DMS 273 (cell line): ENCODE results near the gene APBB2.

Experiments
- DNase-seq: peaks from one replicate; lab custom pipeline; 2025; ENCODE audit not compliant: unreplicated experiment; lab: John Stamatoyannopoulos, UW

Gene APBB2

GRCh38 chr4:41142376-41143310 is 71.7 kb downstream of the APBB2 start:
- DNase-seq, result no peak

DNA sequence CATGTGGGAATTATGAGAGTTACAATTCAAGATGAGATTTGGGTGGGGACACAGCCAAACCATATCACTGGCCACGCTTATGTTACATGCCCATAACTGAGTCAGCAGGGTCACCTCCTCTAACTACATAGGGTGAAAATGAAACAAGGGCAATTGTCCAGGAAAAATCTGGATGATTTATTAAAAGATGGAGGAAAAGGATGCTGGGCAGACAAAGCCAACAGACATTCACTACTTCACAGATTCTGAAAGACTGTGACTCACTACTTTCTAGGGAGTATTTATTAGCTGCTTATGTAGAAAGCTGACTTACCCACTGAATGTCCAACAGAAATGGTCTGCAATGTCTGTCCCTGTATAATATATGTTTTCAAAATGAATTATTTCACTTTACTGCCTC is 72.4 kb downstream of the APBB2 start:
- DNase-seq, result no peak

DNA sequence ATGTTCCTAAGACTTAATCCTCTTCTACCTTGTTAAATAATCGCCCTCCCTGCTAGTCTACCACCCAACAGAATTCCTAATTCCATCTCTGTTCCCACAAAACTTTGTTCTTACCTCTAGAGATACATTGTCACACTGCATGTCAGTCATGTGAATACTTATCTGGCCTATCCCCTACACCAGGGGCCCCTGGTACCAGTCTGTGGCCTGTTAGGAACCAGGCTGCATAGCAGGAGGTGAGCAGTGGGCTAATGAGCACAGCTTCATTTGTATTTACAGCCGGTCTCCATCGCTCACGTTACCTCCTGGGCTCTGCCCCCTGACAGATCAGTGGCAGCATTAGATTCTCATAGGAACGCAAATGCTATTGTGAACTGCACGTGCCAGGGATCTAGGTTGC is 73.9 kb downstream of the APBB2 start:
- no peak for DNase-seq

DNA sequence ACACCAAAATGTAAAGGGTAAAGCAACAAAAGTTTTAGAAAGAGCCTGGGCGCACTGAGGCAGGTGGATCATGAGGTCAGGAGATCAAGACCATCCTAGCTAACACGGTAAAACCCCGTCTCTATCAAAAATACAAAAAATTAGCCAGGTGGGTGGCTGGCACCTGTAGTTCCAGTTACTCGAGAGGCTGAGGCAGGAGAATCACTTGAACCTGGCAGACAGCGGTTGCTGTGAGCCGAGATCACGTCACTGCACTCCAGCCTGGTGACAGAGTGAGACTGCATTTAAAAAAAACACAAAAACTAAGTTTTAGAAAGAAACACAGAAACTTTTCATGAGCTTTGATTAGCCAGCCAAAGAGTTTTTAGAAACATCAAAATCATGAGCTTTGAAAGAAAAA is 76.5 kb downstream of the APBB2 start:
- DNase-seq, result no peak

- no peak for DNase-seq
Measured at GRCh38 chr4:41136456-41136855, 77.9 kb downstream of the APBB2 start.

DNA sequence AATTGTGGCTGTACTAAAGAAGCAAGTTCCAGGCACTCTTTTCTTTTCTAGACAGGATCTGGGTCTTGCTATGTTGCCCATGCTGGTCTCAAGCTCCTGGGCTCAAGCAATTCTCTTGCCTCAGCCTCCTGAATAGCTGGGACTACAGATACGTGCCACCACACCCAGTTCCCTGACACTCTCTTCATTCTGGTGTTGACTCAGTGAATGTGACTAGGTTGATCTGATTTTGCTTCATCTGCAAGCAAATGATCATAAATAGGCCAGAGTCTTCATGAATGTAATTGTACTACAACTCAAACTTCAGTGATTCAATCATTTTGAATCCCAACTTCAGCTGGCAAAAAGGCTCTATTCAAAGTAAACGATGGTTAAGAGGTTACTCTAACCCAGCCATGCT is 78.5 kb downstream of the APBB2 start:
- no peak for DNase-seq

- DNase-seq, result no peak
Measured at GRCh38 chr4:41134581-41134980, 79.8 kb downstream of the APBB2 start.

DNA sequence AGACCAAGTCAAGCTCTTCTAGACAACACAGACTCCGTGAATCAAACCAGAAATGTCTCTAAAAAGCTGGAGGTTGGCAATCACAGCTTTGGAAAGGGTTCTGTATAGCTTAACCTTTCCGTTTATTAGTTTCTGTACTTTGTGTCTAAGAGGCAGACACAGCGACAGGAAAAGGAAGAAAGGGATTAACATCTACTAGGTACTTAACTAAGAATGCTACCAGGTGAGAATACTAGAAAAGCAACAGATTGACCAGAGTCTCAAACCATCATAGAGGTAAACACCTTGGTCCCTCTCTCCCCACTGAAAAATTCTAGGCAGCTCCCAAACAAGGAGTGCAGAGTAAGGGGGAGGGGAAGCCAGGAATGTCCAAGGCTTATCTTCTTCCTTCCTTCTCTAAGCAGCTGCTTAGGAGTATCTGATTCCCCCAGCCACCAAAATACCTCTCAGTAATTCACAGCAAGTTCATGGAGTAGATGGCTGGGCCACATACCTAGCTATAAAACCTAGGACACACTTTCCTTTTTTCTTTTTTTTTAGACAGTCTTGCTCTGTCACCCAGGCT is 80.8 kb downstream of the APBB2 start:
- no peak for DNase-seq

DNA sequence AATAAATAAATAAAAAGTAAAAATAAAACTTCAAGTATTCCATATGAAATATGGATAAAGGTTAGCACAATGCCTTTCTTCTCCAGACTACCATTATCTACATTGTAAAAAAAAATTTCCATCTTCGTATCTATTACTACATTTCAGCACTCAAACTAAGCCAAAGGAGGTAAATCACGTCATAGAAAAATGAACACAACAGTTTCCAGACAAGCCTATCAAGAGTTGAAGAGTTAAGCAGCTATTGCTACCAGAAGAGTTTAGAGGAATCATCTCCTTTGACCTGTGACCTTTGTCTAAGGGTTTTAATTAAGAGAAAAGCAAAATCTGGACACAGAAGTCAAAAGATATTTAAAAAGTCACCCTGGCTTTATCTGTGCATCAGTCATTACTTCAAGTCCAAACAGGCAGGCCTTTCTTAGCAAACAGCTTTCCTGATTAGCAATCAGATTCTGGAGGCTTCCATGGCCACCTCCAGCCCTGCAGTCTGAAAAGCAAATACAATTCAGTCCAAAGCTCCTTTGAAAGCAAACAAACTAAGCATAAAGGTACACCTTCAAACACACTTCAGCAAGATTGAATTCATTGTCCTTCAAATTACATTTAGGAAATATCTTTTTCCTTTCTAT is 82.2 kb downstream of the APBB2 start:
- no peak for DNase-seq

DNA sequence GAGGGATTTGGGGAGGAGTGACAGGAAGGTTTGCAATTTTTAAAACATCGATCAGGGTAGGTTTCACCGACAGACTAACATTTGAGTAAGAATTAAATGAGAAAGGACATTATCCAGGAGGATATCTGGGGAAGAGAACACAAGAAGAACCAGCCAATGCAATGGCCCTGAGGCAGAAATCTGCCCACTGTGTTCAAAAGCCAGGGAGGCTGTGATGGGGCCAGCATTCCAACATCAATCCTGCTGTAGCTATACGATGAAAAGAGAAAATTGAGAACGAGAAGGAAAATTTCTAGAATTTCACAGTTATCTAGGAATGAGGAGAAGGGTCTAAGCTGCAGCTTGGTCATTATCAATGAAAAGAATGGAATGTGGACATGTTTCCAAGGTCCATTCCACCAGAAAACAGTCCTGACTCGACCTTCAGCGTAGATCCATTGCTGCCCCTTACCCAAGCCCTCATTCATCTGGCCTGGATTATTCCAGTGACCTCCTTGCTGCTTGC is 84.4 kb downstream of the APBB2 start:
- DNase-seq, result no peak

GRCh38 chr4:41129128-41129754 is 85.1 kb downstream of the APBB2 start:
- no peak for DNase-seq

GRCh38 chr4:41125558-41126311 is 88.6 kb downstream of the APBB2 start:
- no peak for DNase-seq

DNA sequence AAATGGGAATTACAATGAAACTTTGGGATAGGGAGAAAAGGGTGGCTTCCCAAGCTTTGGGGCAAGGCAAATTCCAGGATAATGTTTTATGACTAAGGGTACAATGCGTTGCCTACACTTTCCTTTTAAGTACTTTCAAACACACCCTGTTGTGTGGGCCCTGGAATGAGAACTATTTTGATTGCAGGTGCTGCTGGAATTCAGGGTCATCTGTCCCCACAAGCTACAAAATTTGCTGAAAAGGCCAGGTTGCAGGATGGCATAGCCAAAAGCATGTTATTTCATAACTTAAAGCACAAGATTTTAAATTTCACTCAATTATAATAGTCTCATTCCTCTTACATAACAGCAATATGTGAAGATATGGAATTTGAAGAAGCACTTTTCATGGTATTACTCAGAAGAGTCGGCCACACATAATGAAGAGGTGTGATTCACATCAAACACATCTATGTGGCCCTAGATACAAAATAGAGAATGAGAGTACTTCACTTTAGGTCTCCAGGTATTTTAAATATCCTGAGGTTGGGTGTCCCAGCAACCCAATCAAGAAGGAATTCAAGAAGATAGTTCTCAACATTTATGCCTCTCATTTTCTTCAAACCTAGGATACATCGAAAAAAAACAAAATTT is 89.3 kb downstream of the APBB2 start:
- no peak for DNase-seq

DNA sequence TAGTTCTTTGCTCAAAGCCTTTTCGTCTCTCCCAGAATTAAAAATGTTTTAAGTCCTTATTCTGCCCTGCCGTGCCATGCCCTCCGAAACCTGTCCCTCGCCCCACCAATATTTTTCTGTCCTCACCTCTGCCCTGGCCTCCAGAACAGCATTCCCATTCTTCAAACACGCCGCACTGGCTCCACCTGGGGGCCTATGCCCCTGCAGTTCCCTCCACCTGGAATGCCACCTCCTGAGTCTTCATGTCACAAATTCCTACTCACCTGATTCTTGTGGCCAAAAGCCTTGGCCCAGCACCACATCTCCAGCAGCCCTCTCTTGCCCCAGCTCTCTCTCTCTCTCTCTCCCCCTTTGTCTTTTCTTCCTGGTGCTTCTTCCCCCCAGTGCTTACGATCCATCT is 91.6 kb downstream of the APBB2 start:
- no peak for DNase-seq

DNA sequence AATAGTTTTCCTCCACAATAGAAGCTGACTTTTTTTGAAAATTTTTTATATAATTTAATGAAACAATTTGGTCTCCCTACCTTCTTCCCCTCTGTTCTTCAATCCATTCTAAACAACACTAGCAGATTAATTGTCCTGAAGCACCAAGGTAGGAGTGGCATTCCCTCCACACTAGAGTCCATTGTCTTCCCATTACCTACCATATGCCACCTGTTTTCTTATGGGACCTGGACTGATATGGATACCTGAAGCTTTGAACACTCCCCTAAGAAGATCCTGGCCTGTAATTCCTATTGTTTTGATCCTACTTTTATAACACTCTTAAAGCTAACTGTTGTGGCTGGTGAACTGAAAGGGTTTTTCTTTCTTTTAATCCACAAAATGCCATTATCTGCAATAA is 92.0 kb downstream of the APBB2 start:
- DNase-seq, result no peak

- DNase-seq, result no peak
Measured at GRCh38 chr4:41121906-41122305, 92.4 kb downstream of the APBB2 start.

GRCh38 chr4:41120297-41121217 is 93.8 kb downstream of the APBB2 start:
- DNase-seq, result peak; percentile 32

DNA sequence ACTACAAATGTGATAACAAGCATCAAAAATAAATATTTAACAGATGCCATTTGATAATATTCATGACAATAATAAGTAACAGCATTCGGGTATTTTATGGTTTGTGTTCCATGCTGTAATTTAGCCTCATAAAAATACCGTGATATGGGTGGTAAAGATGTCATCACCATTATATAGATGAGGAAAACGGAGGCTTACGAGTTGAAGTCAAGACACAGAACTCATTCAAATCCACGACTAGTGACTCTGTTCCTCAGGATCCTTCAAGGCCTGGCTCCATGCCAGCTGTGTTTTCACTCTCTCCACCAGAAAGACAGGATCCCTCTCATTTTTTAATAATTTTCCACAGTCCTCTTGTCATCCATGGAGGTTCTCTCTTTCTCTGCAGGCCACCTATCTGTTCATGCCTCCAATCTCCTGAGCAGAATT is 94.5 kb downstream of the APBB2 start:
- peak; percentile 31 for DNase-seq

DNA sequence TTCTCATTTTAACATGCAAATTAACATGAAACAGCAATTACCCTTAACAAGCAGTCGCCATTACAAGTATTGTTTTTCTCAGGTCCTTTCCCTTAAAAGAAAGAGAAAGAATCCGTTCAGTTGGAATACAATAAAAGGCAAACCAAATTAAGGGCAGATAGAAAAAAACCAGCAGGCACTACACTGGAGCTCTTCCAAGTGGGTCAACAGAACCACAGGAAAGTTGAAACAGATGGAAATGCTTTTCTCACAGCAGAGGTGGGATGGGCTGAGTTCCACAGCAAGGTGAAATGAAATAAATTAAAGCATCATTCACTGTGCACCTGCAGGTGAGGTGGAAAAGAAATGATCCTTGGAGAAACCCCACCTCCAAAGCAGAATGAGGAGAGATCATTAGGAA is 102.6 kb downstream of the APBB2 start:
- no peak for DNase-seq
